A673 (cell line): ENCODE data around the gene PPP2R5E. TPM values are rescaled to one million over a fixed set of nuclear protein-coding genes. Genes with fewer than 3 reads are reported as not detected.

Source experiments
- BruUV-seq: library from RNA; stranded (reverse); fragments of 400-500 nt; replicated peaks from 2 replicates; lab custom pipeline; 2021; lab: Mats Ljungman, UMichigan
- CTCF ChIA-PET: fragments of 300-600 bp; sonication (Branson Sonifier 250); formaldehyde crosslinking; loops from one replicate; lab custom pipeline; 2022; ENCODE audit warnings: antibody characterized with exemption; lab: Charles Lee
- POLR2A ChIA-PET: fragments of 300-600 bp; sonication (Branson Sonifier 250); formaldehyde crosslinking; loops from one replicate; lab custom pipeline; 2022; ENCODE audit warnings: antibody characterized with exemption; ENCODE audit not compliant: low non-redundant PET; lab: Charles Lee
- DNase-seq: peaks from one replicate; pipeline ENCODE4 v3.0.0-alpha.2; 2015; ENCODE audit warnings: low spot score
- H3K27ac ChIP-seq: fragments of 200-600 bp; sonication (generic); 2 replicates; pipeline ENCODE4 v1.5.1; 2016; ENCODE audit warnings: mixed run types, low read depth, mild to moderate bottlenecking, mixed read lengths, antibody characterized with exemption, low read length; ENCODE audit not compliant: poor library complexity, severe bottlenecking
- H3K27me3 ChIP-seq: fragments of 200-600 bp; sonication (generic); replicated peaks from 2 replicates; pipeline ENCODE4 v1.6.1; 2017; ENCODE audit warnings: mixed run types, low read depth, mild to moderate bottlenecking, mixed read lengths, antibody characterized with exemption, low read length; ENCODE audit not compliant: insufficient read depth, poor library complexity
- H3K36me3 ChIP-seq: fragments of 200-600 bp; sonication (generic); 2 replicates; pipeline ENCODE4 v1.6.1; 2016; ENCODE audit warnings: mixed run types, mild to moderate bottlenecking, mixed read lengths, antibody characterized with exemption, low read length; ENCODE audit not compliant: insufficient read depth, poor library complexity, severe bottlenecking
- H3K4me1 ChIP-seq: fragments of 200-600 bp; sonication (generic); 2 replicates; pipeline ENCODE4 v1.6.1; 2017; ENCODE audit warnings: mixed run types, mild to moderate bottlenecking, mixed read lengths, antibody characterized with exemption, low read length; ENCODE audit not compliant: insufficient read depth, poor library complexity, severe bottlenecking
- H3K4me3 ChIP-seq: fragments of 200-600 bp; sonication (generic); 2 replicates; pipeline ENCODE4 v1.5.1; 2016; ENCODE audit warnings: low read depth, mixed run types, mild to moderate bottlenecking, mixed read lengths, low read length; ENCODE audit not compliant: poor library complexity, severe bottlenecking
- H3K9me3 ChIP-seq: fragments of 200-600 bp; sonication (generic); 2 replicates; pipeline ENCODE4 v1.6.1; 2016; ENCODE audit warnings: mixed run types, low read depth, mild to moderate bottlenecking, mixed read lengths, antibody characterized with exemption, low read length; ENCODE audit not compliant: poor library complexity, severe bottlenecking
- EZH2 ChIP-seq: fragments of 200-600 bp; sonication (generic); IDR thresholded peaks from 2 replicates; pipeline ENCODE4 v1.6.1; 2017; ENCODE audit warnings: borderline replicate concordance, low read depth, mild to moderate bottlenecking, mixed read lengths, antibody characterized with exemption, low read length; ENCODE audit not compliant: poor library complexity, severe bottlenecking
- intact Hi-C: fragments of 100-400 bp; cut with micrococcal nuclease; formaldehyde crosslinking; loops from one replicate; pipeline ENCODE4 v1.10.0; 2022; ENCODE audit not compliant: unreplicated experiment
- total RNA-seq: library from RNA; stranded (reverse); gene quantifications from 2 replicates; pipeline ENCODE4 v1.2.3, GENCODE V29; 2021
- TF ChIP-seq, protein P1 (sequence below): fragments of 300-800, 200-600 bp; sonication (generic); conservative IDR thresholded peaks from 2 replicates; pipeline ENCODE4 v1.5.1; 2017; ENCODE audit warnings: low read depth, mild to moderate bottlenecking, antibody characterized with exemption, low read length, moderate library complexity, mixed read lengths

Gene PPP2R5E
- total RNA-seq, 1 experiment from 2014 or later, result 66.0 TPM

DNA sequence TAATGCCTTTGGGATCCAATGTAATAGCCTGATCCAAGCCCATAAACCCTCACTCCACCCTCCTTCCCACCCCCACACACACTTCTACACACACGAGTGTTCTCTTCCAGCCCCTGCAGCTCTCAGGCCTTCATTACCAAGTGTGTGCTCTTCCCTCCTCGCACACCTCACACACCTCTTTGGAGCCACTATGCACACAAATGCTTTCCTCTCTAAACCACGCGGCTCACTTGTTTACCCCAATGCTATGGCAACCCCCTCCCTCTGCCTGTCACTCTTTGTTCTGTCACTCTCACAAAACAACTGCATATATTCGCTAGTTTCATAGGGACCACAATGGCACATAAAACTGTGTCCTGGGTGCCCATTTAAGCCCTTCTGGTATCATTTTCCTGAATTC, 35.1 kb downstream of the PPP2R5E start:
- no peak overlapping the region for H3K4me3 ChIP-seq
- H3K27me3 ChIP-seq, result no peaks in the 10 kb centered on the region
- no peak for TF ChIP-seq EZH2
- TF ChIP-seq, protein P1, sequence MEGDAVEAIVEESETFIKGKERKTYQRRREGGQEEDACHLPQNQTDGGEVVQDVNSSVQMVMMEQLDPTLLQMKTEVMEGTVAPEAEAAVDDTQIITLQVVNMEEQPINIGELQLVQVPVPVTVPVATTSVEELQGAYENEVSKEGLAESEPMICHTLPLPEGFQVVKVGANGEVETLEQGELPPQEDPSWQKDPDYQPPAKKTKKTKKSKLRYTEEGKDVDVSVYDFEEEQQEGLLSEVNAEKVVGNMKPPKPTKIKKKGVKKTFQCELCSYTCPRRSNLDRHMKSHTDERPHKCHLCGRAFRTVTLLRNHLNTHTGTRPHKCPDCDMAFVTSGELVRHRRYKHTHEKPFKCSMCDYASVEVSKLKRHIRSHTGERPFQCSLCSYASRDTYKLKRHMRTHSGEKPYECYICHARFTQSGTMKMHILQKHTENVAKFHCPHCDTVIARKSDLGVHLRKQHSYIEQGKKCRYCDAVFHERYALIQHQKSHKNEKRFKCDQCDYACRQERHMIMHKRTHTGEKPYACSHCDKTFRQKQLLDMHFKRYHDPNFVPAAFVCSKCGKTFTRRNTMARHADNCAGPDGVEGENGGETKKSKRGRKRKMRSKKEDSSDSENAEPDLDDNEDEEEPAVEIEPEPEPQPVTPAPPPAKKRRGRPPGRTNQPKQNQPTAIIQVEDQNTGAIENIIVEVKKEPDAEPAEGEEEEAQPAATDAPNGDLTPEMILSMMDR, result no peak
- peaks cover 13% of the 10 kb centered on the region for H3K4me1 ChIP-seq
- CTCF ChIA-PET, result no interaction called here
- H3K9me3 ChIP-seq, result no peaks in the 10 kb centered on the region
- no peaks in the 10 kb centered on the region for H3K36me3 ChIP-seq
- no TSS peak for BruUV-seq
- no peak overlapping the region for H3K27ac ChIP-seq
- POLR2A ChIA-PET, result no interaction called here
- no peak for DNase-seq
- intact Hi-C loops, result no loop called here

DNA sequence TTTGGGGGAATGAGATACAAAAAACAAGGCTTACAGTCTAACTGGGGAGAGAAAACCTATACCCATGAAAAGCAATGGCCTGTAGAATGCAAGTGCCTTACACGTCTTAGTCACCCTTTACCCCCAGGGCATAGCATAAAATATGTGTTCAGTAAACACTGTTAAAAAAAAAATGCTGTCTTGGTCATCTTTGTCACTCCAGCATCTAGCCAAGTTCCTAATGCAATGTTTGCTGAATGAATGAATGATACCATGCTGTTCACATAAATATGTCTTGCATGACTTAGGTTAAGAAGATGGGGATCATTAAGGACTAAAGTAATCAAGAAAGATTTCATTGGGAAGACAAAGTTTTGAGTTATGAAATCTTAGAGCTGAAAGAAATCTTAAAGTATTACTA, 38.5 kb downstream of the PPP2R5E start:
- intact Hi-C loops, result no loop called here
- DNase-seq, result no peak
- Histone ChIP-seq H3K36me3 (no peaks in the 10 kb centered on the region), H3K27ac (no peak overlapping the region), H3K27me3 (no peaks in the 10 kb centered on the region), H3K4me3 (no peak overlapping the region), H3K9me3 (no peaks in the 10 kb centered on the region), H3K4me1 (no peaks in the 10 kb centered on the region)
- no TSS peak for BruUV-seq
- CTCF ChIA-PET, result no interaction called here
- POLR2A ChIA-PET, result no interaction called here
- TF ChIP-seq EZH2, result no peak
- TF ChIP-seq, protein P1, result no peak

DNA sequence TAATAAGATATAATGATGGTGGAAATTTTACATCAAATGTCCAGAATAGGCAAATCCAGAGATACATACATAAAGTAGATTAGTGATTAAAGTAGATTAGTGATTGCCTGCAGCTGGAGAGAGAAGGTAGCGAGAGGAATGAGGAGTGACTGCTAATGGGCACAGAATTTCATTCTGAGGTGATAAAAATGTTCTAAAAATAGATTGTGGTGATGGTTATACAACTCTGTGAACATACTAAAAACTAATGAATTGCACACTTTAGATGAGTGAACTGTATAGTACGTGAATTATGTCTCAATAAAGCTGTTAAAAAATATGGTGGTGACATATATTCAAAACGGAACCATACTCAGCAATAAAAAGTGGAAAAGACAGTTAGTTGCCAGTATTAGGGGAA, 41.7 kb downstream of the PPP2R5E start:
- POLR2A ChIA-PET, result no interaction called here
- no peak for DNase-seq
- H3K27ac ChIP-seq, result no peak overlapping the region
- TF ChIP-seq EZH2, result no peak
- TF ChIP-seq, protein P1, result no peak
- H3K27me3 ChIP-seq, result no peaks in the 10 kb centered on the region
- H3K9me3 ChIP-seq, result no peaks in the 10 kb centered on the region
- BruUV-seq, result no TSS peak
- CTCF ChIA-PET, result no interaction called here
- intact Hi-C loops, result no loop called here
- no peaks in the 10 kb centered on the region for H3K4me1 ChIP-seq
- H3K36me3 ChIP-seq, result no peaks in the 10 kb centered on the region
- no peak overlapping the region for H3K4me3 ChIP-seq
